Lung (tissue), 12 donors: ENCODE data around the gene UBE2G2. TPM values are rescaled to one million over a fixed set of nuclear protein-coding genes. Genes with fewer than 3 reads are reported as not detected.

Source experiments
- ATAC-seq: fragments of 200-7000 bp; cut with Tn5 transposase; one replicate; pipeline ENCODE4 v1.9.1; 2020; ENCODE audit warnings: moderate number of reproducible peaks; ENCODE audit not compliant: insufficient read depth, low FRiP score
- DNase-seq, 3 donors: peaks; one replicate each; pipeline ENCODE4 v3.0.0-alpha.2; 2013 to 2017
- H3K27ac ChIP-seq, 2 donors: one replicate each; pipeline ENCODE4 v1.5.1; 2013; ENCODE audit warnings: mild to moderate bottlenecking in 2 of 2, moderate library complexity in 2 of 2, control low read depth in 1 of 2, inconsistent platforms in 1 of 2, low read depth in 1 of 2, low read length in 1 of 2
- H3K27me3 ChIP-seq, 3 donors: one replicate each; pipeline ENCODE4 v1.5.1; 2013; ENCODE audit warnings: low read length in 2 of 3; ENCODE audit not compliant: control insufficient read depth in 3 of 3, insufficient read depth in 3 of 3
- H3K36me3 ChIP-seq, 4 donors: one replicate each; pipeline ENCODE4 v1.5.1; 2013; ENCODE audit warnings: low read length in 4 of 4, mild to moderate bottlenecking in 1 of 4, moderate library complexity in 1 of 4; ENCODE audit not compliant: control insufficient read depth in 4 of 4, insufficient read depth in 4 of 4
- H3K4me1 ChIP-seq, 5 donors: one replicate each; pipeline ENCODE4 v1.5.1; 2013; ENCODE audit warnings: low read length in 5 of 5, mild to moderate bottlenecking in 2 of 5, moderate library complexity in 1 of 5; ENCODE audit not compliant: control insufficient read depth in 5 of 5, insufficient read depth in 5 of 5
- H3K4me3 ChIP-seq: one replicate; pipeline ENCODE4 v1.5.1; 2013; ENCODE audit warnings: mild to moderate bottlenecking, control low read depth, moderate library complexity
- H3K9ac ChIP-seq, 2 donors: one replicate each; pipeline ENCODE4 v1.5.1; 2013; ENCODE audit warnings: low read length in 2 of 2, control low read depth in 1 of 2; ENCODE audit not compliant: insufficient read depth in 1 of 2
- H3K9me3 ChIP-seq, 4 donors: one replicate each; pipeline ENCODE4 v1.5.1; 2013; ENCODE audit warnings: low read length in 3 of 4, mild to moderate bottlenecking in 1 of 4, moderate library complexity in 1 of 4; ENCODE audit not compliant: control insufficient read depth in 4 of 4, insufficient read depth in 3 of 4
- WGBS, 2 donors: extraction: QIAGEN DNeasy Blood & Tissue Kit; methylation state at CpG; one replicate each; pipeline ENCODE4 v1.1.7; 2013; 5-methylcytosine and 5-hydroxymethylcytosine counted together
- polyA plus RNA-seq, 2 donors: library from polyadenylated mRNA; stranded (reverse); fragments of 200-250 nt; gene quantifications; one replicate each; pipeline ENCODE4 v1.2.1, GENCODE V29; 2013
- total RNA-seq, 2 donors: library from RNA; depleted of rRNA in 1 of 2; stranded (reverse); fragments of >200 nt in 1 of 2; gene quantifications; one replicate each; pipeline ENCODE4 v1.2.1, GENCODE V29; 2014 to 2021
- TF ChIP-seq, protein P1 (sequence below): IDR thresholded peaks from 2 replicates; pipeline ENCODE4 v1.5.1; 2012; ENCODE audit warnings: mild to moderate bottlenecking; ENCODE audit errors: control extremely low read depth, extremely low read depth
- donor health status: control.
- donor health status: control.
- donor health status: Bipolar disorder and iron deficiency.
- donor health status: healthy.
- donor health status: DM: yes; HTN: yes; CAD: no.

Gene UBE2G2
- total and polyA plus RNA-seq, 4 donors, result 35.6 to 93.2 (median 67.5) TPM

GRCh38 chr21:44831227-44831860 lies 29.7 kb upstream of the UBE2G2 start:
- DNase-seq (no peak), ATAC-seq (no peak)
- no peak overlapping the region for H3K4me3 ChIP-seq
- H3K9ac ChIP-seq, result no peak overlapping the region
- no peak overlapping the region for H3K27ac ChIP-seq
- TF ChIP-seq, protein P1, sequence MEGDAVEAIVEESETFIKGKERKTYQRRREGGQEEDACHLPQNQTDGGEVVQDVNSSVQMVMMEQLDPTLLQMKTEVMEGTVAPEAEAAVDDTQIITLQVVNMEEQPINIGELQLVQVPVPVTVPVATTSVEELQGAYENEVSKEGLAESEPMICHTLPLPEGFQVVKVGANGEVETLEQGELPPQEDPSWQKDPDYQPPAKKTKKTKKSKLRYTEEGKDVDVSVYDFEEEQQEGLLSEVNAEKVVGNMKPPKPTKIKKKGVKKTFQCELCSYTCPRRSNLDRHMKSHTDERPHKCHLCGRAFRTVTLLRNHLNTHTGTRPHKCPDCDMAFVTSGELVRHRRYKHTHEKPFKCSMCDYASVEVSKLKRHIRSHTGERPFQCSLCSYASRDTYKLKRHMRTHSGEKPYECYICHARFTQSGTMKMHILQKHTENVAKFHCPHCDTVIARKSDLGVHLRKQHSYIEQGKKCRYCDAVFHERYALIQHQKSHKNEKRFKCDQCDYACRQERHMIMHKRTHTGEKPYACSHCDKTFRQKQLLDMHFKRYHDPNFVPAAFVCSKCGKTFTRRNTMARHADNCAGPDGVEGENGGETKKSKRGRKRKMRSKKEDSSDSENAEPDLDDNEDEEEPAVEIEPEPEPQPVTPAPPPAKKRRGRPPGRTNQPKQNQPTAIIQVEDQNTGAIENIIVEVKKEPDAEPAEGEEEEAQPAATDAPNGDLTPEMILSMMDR, result no peak
- 21 to 39% methylated on average over 7 of the region's 7 CpGs for WGBS, 2 donors
- H3K36me3 ChIP-seq, result no peaks in the 10 kb centered on the region
- H3K9me3 ChIP-seq, result peaks cover 0 to 14% (median 7%) of the 10 kb centered on the region in 4 donors
- H3K4me1 ChIP-seq, result peaks cover 0 to 4% (median under 1%) of the 10 kb centered on the region in 5 donors
- no peaks in the 10 kb centered on the region for H3K27me3 ChIP-seq

- Histone ChIP-seq H3K27ac (no peak overlapping the region), H3K4me3 (no peak overlapping the region), H3K9me3 (peaks cover 0 to 14% (median 7%) of the 10 kb centered on the region in 4 donors), H3K27me3 (no peaks in the 10 kb centered on the region), H3K36me3 (no peaks in the 10 kb centered on the region), H3K9ac (no peak overlapping the region), H3K4me1 (peaks cover 0 to 4% (median 0%) of the 10 kb centered on the region in 5 donors)
- no peak for DNase-seq
- TF ChIP-seq, protein P1, result no peak
- ATAC-seq, result no peak
- 66 to 81% methylated on average over 2 of the region's 2 CpGs for WGBS, 2 donors
Measured at GRCh38 chr21:44829507-44830092, 28.0 kb upstream of the UBE2G2 start.

DNA sequence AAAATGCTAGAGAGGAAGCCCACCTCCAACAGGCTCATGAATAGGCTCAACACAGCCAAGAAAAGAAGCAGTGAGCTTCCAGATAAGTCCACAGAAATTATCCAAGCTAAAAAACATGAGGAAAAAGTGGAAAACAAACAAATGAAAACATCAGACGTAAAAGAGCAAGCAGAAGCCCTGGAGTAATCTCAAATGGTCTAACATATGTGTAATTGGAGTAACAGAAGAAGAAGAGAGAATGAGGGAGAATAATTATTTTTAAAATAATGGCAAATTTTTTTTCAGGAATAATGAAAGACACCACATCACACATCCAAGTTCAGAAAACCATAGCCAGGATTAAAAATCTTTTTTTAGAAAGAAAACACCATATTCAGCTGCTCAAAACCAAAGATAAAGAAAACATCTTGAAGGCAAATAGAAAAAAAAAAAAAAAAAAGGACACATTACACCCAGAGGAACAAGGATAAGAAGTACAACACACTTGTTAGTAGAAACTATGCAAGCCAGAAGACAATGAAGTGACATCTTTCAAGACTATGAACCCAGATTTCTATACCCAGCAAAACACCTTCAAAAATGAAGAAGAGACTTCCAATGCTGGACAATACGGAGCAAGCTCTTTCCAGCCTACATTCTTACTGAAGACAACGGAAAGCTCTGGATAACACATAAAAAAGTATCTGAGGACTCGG lies 26.9 kb upstream of the UBE2G2 start:
- ATAC-seq (no peak), DNase-seq (no peak)
- 86 to 90% methylated on average over 4 of the region's 4 CpGs for WGBS, 2 donors
- Histone ChIP-seq H3K4me3 (no peak overlapping the region), H3K9me3 (peaks cover 0 to 14% (median 7%) of the 10 kb centered on the region in 4 donors), H3K27me3 (no peaks in the 10 kb centered on the region), H3K36me3 (no peaks in the 10 kb centered on the region), H3K4me1 (peaks cover 0 to 4% (median 0%) of the 10 kb centered on the region in 5 donors), H3K9ac (no peak overlapping the region), H3K27ac (no peak overlapping the region)
- TF ChIP-seq, protein P1, result no peak
